Duodenal mucosa (tissue), 2 donors: ENCODE data around the gene CDH13.

ENCODE experiments used
- H3K27ac ChIP-seq: one replicate; pipeline ENCODE4 v1.7.0; 2013; ENCODE audit warnings: low read depth, low read length
- H3K27me3 ChIP-seq, 2 donors: one replicate each; pipeline ENCODE4 v1.7.0; 2013; ENCODE audit warnings: low read length in 2 of 2, control low read depth in 1 of 2; ENCODE audit not compliant: insufficient read depth in 2 of 2, control insufficient read depth in 1 of 2
- H3K36me3 ChIP-seq, 2 donors: one replicate each; pipeline ENCODE4 v1.7.0; 2013; ENCODE audit warnings: low read length in 2 of 2, control low read depth in 1 of 2; ENCODE audit not compliant: insufficient read depth in 2 of 2, control insufficient read depth in 1 of 2
- H3K4me1 ChIP-seq, 2 donors: one replicate each; pipeline ENCODE4 v1.7.0; 2013; ENCODE audit warnings: low read length in 2 of 2, control low read depth in 1 of 2; ENCODE audit not compliant: insufficient read depth in 2 of 2, control insufficient read depth in 1 of 2
- H3K4me3 ChIP-seq, 2 donors: one replicate each; pipeline ENCODE4 v1.7.0; 2013; ENCODE audit warnings: low read length in 2 of 2, low read depth in 1 of 2
- H3K9ac ChIP-seq, 2 donors: one replicate each; pipeline ENCODE4 v1.7.0; 2013; ENCODE audit warnings: low read length in 2 of 2, low read depth in 1 of 2
- H3K9me3 ChIP-seq, 2 donors: one replicate each; pipeline ENCODE4 v1.7.0; 2013; ENCODE audit warnings: low read length in 2 of 2, control low read depth in 1 of 2; ENCODE audit not compliant: control insufficient read depth in 1 of 2

Gene CDH13

DNA sequence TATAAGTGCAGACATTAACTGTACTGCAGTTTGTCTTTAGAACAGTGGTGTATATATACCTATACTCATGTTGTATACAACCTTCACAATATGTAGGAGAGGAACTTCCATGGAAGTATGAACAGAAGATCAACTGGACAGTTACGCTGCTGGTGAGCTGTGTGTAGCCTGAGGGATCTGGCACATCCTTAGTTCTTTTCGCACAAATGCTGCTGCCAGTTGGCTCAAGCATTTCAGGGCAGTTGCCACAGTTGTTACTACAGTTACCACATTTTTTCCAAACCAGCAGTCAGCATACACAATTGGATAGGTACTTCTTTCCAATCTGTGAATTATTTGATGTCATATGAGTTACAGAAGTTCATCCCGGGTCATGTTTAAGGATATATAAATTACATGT lies 641.4 kb downstream of the CDH13 start:
- no peaks in the 10 kb centered on the region for H3K4me1 ChIP-seq
- no peaks in the 10 kb centered on the region for H3K27me3 ChIP-seq
- H3K9ac ChIP-seq = no peak overlapping the region
- no peak overlapping the region for H3K4me3 ChIP-seq
- no peaks in the 10 kb centered on the region for H3K36me3 ChIP-seq
- no peak overlapping the region for H3K27ac ChIP-seq
- no peaks in the 10 kb centered on the region for H3K9me3 ChIP-seq

DNA sequence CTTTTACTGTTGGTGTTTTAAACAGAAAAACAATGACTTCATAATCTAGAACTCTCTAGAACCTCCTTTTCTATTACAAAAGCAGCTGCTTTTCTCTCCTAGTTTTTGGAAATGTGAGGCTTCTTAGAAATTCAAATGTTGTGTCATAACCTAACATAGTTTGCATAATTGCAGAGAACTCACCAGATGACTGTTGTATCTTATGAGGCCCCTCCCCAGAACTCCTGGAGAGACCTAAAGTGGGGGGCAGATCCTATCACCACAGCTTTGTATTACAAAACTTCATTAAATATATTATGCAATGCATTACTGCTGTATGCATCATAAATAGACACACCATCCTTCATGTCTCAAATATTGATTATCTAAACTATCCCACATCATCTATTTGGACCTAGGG lies 642.3 kb downstream of the CDH13 start:
- Histone ChIP-seq H3K4me3 (no peak overlapping the region), H3K27ac (no peak overlapping the region), H3K36me3 (no peaks in the 10 kb centered on the region), H3K9me3 (no peaks in the 10 kb centered on the region), H3K27me3 (no peaks in the 10 kb centered on the region), H3K4me1 (no peaks in the 10 kb centered on the region), H3K9ac (no peak overlapping the region)

DNA sequence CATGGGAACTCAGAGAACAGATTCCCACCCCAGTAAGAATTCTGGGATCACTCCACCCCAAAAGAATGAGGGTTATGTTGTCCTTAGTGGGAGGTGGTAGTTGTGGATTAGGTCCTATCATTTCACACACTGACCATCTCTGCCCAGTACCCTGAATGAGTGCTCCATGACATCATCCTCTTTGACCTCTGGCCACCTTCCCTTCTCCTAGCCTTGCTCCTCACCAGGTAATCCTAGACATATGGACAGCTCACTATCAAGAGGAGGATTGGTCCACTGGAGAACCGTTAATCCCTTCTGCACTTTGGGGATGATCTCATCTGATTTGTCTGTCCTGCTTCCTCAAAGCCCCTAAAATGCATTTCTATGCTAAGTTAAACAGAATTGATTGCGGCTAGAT lies 642.8 kb downstream of the CDH13 start:
- H3K4me3 ChIP-seq = no peak overlapping the region
- H3K27me3 ChIP-seq = no peaks in the 10 kb centered on the region
- no peaks in the 10 kb centered on the region for H3K36me3 ChIP-seq
- H3K4me1 ChIP-seq = no peaks in the 10 kb centered on the region
- no peak overlapping the region for H3K9ac ChIP-seq
- H3K27ac ChIP-seq = no peak overlapping the region
- H3K9me3 ChIP-seq = no peaks in the 10 kb centered on the region

DNA sequence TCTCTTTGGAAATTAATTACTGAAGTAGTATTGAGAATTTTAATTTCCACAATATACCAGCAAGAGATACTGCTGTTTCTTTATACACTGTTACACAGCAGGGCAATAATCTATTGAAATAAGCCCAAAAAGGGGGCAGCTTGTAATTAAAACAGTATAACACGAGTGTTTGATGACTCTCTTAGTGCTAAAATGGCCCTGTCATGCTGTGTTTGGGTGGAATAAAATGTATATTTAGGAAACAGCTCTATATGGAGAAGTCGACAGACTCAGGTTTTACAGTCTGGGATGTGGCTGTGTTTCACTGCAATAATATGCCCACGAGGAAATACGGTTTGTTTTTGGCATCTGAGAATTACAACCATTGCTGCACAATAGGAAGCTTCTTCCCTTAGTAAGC lies 643.3 kb downstream of the CDH13 start:
- Histone ChIP-seq H3K4me3 (no peak overlapping the region), H3K36me3 (no peaks in the 10 kb centered on the region), H3K27ac (no peak overlapping the region), H3K9me3 (no peaks in the 10 kb centered on the region), H3K27me3 (no peaks in the 10 kb centered on the region), H3K9ac (no peak overlapping the region), H3K4me1 (no peaks in the 10 kb centered on the region)

DNA sequence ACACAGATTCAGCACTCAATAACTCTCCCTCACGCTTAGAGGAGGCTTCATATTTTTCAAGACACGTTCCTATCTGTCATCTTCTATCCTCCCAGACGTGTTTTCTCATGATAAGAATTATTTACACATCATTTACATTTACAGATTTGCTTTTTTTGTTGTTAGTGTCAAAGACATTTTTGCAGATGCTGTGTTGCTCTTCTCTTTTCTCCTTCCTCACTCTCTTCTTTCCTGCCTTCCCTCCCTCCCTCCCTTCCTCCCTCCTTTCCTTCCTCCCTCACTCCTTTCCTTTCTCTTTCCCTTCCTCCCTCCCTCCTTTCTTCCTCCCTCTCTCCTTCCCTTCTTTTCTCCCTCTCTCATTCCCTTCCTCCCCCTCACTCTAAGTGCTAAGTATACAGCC lies 643.9 kb downstream of the CDH13 start:
- no peak overlapping the region for H3K9ac ChIP-seq
- no peak overlapping the region for H3K27ac ChIP-seq
- H3K27me3 ChIP-seq = no peaks in the 10 kb centered on the region
- H3K9me3 ChIP-seq = no peaks in the 10 kb centered on the region
- H3K4me3 ChIP-seq = no peak overlapping the region
- no peaks in the 10 kb centered on the region for H3K36me3 ChIP-seq
- no peaks in the 10 kb centered on the region for H3K4me1 ChIP-seq

DNA sequence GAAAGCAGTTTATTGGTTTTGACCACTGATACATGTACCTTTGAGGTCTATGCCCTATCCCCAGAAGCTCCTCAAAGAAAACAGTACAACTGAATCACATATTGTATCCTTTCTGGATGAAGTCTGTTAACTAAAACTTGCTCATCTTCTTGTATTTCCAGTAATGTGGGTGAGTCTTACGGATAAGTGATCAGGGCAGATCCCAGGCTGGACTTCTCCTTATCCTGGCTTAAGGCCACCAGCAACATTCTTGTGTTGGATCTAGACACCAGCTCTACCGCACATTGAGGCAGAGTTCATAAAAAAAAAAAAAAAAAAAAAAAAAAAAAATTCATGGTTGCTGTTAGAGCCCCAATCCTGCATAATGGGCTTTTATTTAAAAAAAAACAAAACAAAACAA lies 644.4 kb downstream of the CDH13 start:
- Histone ChIP-seq H3K36me3 (no peaks in the 10 kb centered on the region), H3K27me3 (no peaks in the 10 kb centered on the region), H3K4me3 (no peak overlapping the region), H3K9ac (no peak overlapping the region), H3K4me1 (no peaks in the 10 kb centered on the region), H3K27ac (no peak overlapping the region), H3K9me3 (no peaks in the 10 kb centered on the region)

DNA sequence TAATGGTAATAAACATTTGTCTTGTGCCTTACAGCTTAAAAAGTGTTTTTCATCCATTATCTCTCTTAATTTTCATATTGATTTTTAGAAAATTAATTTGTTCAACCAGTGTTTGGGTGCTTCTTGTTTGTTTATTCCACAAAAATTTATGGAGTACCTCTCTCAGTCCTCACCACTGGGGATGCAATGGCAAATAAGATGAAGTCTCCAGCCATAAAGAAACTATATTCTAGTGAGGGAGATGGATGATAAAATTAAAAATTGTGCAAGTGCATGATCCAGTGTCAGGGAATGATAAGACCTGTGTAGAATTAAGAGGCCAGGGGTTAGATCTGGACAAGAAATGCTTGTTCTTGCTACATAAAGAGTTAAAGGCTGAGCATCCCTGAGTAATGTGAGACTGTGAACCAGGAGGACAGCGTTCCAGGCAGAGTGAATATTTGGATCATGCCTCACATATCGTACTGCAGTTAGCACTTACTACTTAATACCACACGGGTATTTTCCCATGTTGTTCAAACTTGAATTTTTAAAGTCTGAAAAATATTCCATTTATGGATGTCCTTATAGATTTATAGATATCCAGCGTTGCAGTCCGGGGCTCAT lies 645.3 kb downstream of the CDH13 start:
- Histone ChIP-seq H3K36me3 (no peaks in the 10 kb centered on the region), H3K9me3 (no peaks in the 10 kb centered on the region), H3K4me1 (no peaks in the 10 kb centered on the region), H3K27ac (no peak overlapping the region), H3K27me3 (no peaks in the 10 kb centered on the region), H3K9ac (no peak overlapping the region), H3K4me3 (no peak overlapping the region)

DNA sequence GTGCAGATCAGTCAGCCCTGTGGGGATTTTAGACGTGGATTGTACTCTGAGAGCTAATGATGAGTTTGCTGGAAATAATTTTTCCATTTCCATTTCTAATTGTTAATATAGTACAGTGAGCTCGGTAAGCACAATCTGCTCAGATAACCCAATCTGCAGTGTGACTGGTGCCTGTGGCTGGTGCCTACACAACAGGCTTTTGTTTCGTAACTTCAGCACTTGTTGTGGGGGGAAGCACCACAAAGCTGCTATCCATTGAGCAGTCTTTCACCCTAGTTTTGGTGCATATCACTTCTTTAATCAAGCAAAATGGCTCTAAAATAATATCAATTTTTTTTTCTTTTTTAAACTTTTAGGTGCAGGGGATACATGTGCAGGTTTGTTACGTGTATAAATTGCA lies 646.1 kb downstream of the CDH13 start:
- Histone ChIP-seq H3K4me3 (no peak overlapping the region), H3K36me3 (no peaks in the 10 kb centered on the region), H3K9me3 (no peaks in the 10 kb centered on the region), H3K9ac (no peak overlapping the region), H3K27ac (no peak overlapping the region), H3K4me1 (no peaks in the 10 kb centered on the region), H3K27me3 (no peaks in the 10 kb centered on the region)

DNA sequence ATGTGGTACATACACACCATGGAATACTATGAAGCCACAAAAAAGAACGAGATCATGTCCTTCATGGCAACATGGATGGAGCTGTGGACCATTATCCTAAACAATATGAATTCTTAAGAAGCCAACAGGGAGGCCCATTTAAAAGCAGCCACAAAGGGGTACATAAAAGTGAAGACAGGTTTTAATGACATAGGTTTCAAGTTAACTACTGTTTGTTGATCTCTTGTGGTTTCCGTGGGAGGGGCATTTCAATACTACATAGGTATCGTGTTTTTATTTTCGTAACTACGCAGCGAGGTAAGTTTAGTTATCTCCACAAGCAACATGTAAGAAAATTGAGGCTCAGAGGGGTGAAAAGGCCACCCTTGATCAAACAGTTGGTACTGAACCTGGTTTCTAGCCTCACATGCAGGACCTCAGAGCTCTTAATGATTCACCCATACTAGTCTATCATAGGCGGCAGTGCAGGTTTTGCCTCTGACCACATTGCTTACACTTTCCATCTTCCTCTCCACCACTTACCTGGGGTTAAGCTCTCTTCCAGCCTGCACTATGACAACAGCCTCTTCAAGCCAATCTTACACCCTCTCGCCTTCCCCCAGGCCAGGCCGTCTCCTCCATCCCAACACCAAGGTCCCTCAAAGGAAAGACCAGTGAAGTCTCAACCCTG lies 646.9 kb downstream of the CDH13 start:
- Histone ChIP-seq H3K36me3 (no peaks in the 10 kb centered on the region), H3K27ac (no peak overlapping the region), H3K9ac (no peak overlapping the region), H3K4me3 (no peak overlapping the region), H3K27me3 (no peaks in the 10 kb centered on the region), H3K9me3 (no peaks in the 10 kb centered on the region), H3K4me1 (no peaks in the 10 kb centered on the region)

DNA sequence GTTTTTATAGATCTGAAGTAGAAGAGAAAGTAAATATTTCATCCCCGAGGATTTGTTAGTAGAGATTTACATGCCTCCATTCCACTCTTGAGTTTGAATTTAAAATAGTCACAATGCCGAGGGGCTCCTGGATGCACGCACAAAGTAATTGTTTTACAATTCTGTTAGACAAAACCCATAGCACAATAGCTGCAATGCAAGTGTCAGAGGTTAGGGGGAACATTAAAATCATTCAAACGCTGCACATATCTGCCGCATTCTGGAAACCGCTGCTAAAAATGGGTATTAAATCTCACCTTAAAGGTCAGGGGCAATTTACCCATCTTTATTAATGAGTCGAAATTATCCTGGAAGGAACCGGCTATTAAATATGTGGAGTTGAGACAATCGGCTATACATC lies 652.5 kb downstream of the CDH13 start:
- Histone ChIP-seq H3K4me1 (no peaks in the 10 kb centered on the region), H3K36me3 (no peaks in the 10 kb centered on the region), H3K4me3 (no peak overlapping the region), H3K9ac (no peak overlapping the region), H3K27me3 (no peaks in the 10 kb centered on the region), H3K9me3 (no peaks in the 10 kb centered on the region), H3K27ac (no peak overlapping the region)
